ENCODE data around the gene OSBPL7.
A peak's percentile ranks its signal among the peaks of the same experiment; 100 is the strongest.

The OSBPL7 gene

GRCh38 chr17:47797797-47798196, 23.8 kb downstream of the OSBPL7 start:
- H3K4me3 ChIP-seq (ENCODE audit: low read depth, low read length), result no peak overlapping the region
- no peaks in the 10 kb centered on the region for H3K36me3 ChIP-seq (ENCODE audit: control insufficient read depth in 2 of 2, insufficient read depth in 1 of 2, low read length in 2 of 2)
- TF ChIP-seq ZNF138 (tag by site-specific recombination; IDR thresholded peaks at IDR 0.05; ENCODE audit: borderline replicate concordance) (no peak), REST (tag by site-specific recombination; IDR thresholded peaks at IDR 0.05) (peak; percentile 93), ZNF16 (tag by site-specific recombination; IDR thresholded peaks at IDR 0.05; ENCODE audit: low read depth) (no peak)
- H3K4me1 ChIP-seq (ENCODE audit: control insufficient read depth, insufficient read depth, low read length), result no peaks in the 10 kb centered on the region
- H3K27ac ChIP-seq (ENCODE audit: extremely low read depth, low read depth, low read length), result no peak overlapping the region
- no peaks in the 10 kb centered on the region for H3K9me3 ChIP-seq (ENCODE audit: control insufficient read depth, insufficient read depth, low read depth, low read length)
- ChIA-PET CTCF (interaction anchor here (1.0 kb wide), 1 partner anchor 20 kb away, joined by 3 read pairs; no protein-coding TSS in a partner anchor), POLR2A (no interaction called here)

GRCh38 chr17:47792979-47793378, 28.6 kb downstream of the OSBPL7 start:
- Histone ChIP-seq H3K36me3 (ENCODE audit: control insufficient read depth in 2 of 2, insufficient read depth in 1 of 2, low read length in 2 of 2) (no peaks in the 10 kb centered on the region), H3K27ac (ENCODE audit: extremely low read depth, low read depth, low read length) (no peak overlapping the region), H3K4me1 (ENCODE audit: control insufficient read depth, insufficient read depth, low read length) (0 out of 2 replicates have a peak, but pooled peaks cover 2% of the 10 kb centered on the region), H3K9me3 (ENCODE audit: control insufficient read depth, insufficient read depth, low read depth, low read length) (no peaks in the 10 kb centered on the region), H3K4me3 (ENCODE audit: low read depth, low read length) (no peak overlapping the region)
- TF ChIP-seq ZFP3 (tag by site-specific recombination; IDR thresholded peaks at IDR 0.05; ENCODE audit: low read depth), result no peak
- TF ChIP-seq ZNF488 (tag by site-specific recombination; IDR thresholded peaks at IDR 0.05), result no peak
- no peak for TF ChIP-seq ZNF23 (tag by site-specific recombination; IDR thresholded peaks at IDR 0.05; ENCODE audit: borderline replicate concordance)
- no peak for TF ChIP-seq ZNF26 (tag by site-specific recombination; IDR thresholded peaks at IDR 0.05)
- TF ChIP-seq KLF17 (tag by site-specific recombination; IDR thresholded peaks at IDR 0.05), result no peak
- CTCF ChIA-PET, result interaction anchor here (0.6 to 1.2 kb wide), 5 partner anchors 9 to 57 kb away, joined by 3 to 7 read pairs (median 3); no protein-coding TSS in a partner anchor
- POLR2A ChIA-PET, result no interaction called here

- 0 out of 2 replicates have a peak, but pooled peaks cover 2% of the 10 kb centered on the region for H3K4me1 ChIP-seq (ENCODE audit: control insufficient read depth, insufficient read depth, low read length)
- H3K27ac ChIP-seq (ENCODE audit: extremely low read depth, low read depth, low read length), result no peak overlapping the region
- POLR2A ChIA-PET, result no interaction called here
- CTCF ChIA-PET, result interaction anchor here (0.6 to 1.2 kb wide), 3 partner anchors 16 to 58 kb away, joined by 3 read pairs; no protein-coding TSS in a partner anchor
- no peaks in the 10 kb centered on the region for H3K36me3 ChIP-seq (ENCODE audit: control insufficient read depth in 2 of 2, insufficient read depth in 1 of 2, low read length in 2 of 2)
- H3K9me3 ChIP-seq (ENCODE audit: control insufficient read depth, insufficient read depth, low read depth, low read length), result no peaks in the 10 kb centered on the region
- no peak overlapping the region for H3K4me3 ChIP-seq (ENCODE audit: low read depth, low read length)
- TF ChIP-seq ZNF664 (tag by site-specific recombination; IDR thresholded peaks at IDR 0.05), result peak; percentile 98
- TF ChIP-seq GLI4 (tag by site-specific recombination; IDR thresholded peaks at IDR 0.05), result no peak
- no peak for TF ChIP-seq ZNF560 (tag by site-specific recombination; IDR thresholded peaks at IDR 0.05; ENCODE audit: borderline replicate concordance)
- TF ChIP-seq ZNF561 (tag by site-specific recombination; IDR thresholded peaks at IDR 0.05; ENCODE audit: borderline replicate concordance), result no peak
Measured at GRCh38 chr17:47792457-47792856, 29.1 kb downstream of the OSBPL7 start.

Measured in HEK293 (cell line).